Lower leg skin (tissue), 4 donors: ENCODE results near the gene ASB13. TPM values are rescaled to one million over a fixed set of nuclear protein-coding genes. Genes with fewer than 3 reads are reported as not detected.

ENCODE experiments used
- DNase-seq, 2 donors: peaks; one replicate each; pipeline ENCODE4 v3.0.0-alpha.2; 2019; ENCODE audit warnings: low spot score in 2 of 2
- H3K4me3 ChIP-seq: fragments of 200-600 bp; sonication (generic); 2 replicates; pipeline ENCODE4 v1.5.1; 2017; ENCODE audit warnings: mild to moderate bottlenecking, low read depth; ENCODE audit not compliant: poor library complexity, severe bottlenecking
- POLR2A ChIP-seq, 2 donors: fragments of 450-650 bp; IDR thresholded peaks; one replicate each; pipeline ENCODE4 v1.6.1; 2016 to 2017; ENCODE audit warnings: antibody characterized with exemption in 2 of 2, mild to moderate bottlenecking in 1 of 2, moderate library complexity in 1 of 2
- WGBS, 2 donors: methylation state at CpG; one replicate each; pipeline ENCODE4 v1.1.5; 2018; 5-methylcytosine and 5-hydroxymethylcytosine counted together
- intact Hi-C: fragments of 100-400 bp; cut with DNase I; formaldehyde crosslinking; loops from one replicate; pipeline ENCODE4 v1.15.0; 2023; ENCODE audit warnings: low total_unique reads
- total RNA-seq, 4 donors: library from RNA; depleted of rRNA; stranded (reverse); fragments of >200 nt; gene quantifications; one replicate each; pipeline ENCODE4 v1.1.0, GENCODE V29; 2016
- TF ChIP-seq, protein P1 (sequence below), 3 donors: fragments of 450-650 bp; IDR thresholded peaks; one replicate each; pipeline ENCODE4 v1.5.1; 2016; ENCODE audit warnings: antibody characterized with exemption in 3 of 3, mild to moderate bottlenecking in 3 of 3, moderate library complexity in 2 of 3

ASB13 gene
- total RNA-seq, 4 donors from 2014 or later, result 9.9 to 28.5 (median 18.4) TPM

DNA sequence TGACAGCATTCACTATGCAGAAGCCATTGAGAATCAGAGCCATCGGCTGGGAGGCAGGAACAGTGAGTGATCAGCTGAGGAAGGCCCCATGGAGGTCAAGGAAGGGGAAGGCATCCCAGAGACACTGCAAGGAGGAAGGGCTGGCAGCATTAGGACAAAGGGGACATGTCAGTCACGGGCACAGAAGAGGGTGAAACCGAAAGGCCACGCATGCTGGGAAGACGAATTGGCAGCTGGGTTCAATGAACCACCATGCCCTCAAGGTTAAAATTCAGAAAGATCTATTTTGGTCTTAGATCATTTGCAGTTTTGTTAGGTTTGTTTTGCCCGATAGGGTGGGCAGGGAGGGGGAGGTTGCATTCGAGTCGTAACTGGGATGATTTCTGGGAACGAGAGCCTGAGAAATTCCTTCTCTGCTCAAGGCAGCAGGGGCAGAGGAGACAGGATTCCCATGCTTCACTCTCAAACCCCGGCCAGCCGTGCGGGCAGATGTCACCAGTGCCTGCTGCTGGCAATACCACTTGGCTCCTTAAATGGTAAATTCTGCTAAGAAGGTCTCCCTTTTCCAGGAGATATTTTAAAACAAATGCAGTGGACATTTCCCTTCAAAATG lies 57.7 kb downstream of the ASB13 start:
- DNase-seq, result no peak
- 64 to 73% methylated on average over 12 of the region's 12 CpGs for WGBS, 2 donors
- TF ChIP-seq, protein P1, sequence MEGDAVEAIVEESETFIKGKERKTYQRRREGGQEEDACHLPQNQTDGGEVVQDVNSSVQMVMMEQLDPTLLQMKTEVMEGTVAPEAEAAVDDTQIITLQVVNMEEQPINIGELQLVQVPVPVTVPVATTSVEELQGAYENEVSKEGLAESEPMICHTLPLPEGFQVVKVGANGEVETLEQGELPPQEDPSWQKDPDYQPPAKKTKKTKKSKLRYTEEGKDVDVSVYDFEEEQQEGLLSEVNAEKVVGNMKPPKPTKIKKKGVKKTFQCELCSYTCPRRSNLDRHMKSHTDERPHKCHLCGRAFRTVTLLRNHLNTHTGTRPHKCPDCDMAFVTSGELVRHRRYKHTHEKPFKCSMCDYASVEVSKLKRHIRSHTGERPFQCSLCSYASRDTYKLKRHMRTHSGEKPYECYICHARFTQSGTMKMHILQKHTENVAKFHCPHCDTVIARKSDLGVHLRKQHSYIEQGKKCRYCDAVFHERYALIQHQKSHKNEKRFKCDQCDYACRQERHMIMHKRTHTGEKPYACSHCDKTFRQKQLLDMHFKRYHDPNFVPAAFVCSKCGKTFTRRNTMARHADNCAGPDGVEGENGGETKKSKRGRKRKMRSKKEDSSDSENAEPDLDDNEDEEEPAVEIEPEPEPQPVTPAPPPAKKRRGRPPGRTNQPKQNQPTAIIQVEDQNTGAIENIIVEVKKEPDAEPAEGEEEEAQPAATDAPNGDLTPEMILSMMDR (IDR thresholded peaks at IDR 0.05), result no peak
- no peak for TF ChIP-seq POLR2A (IDR thresholded peaks at IDR 0.05)
- H3K4me3 ChIP-seq, result no peak overlapping the region
- intact Hi-C loops, result no loop called here

DNA sequence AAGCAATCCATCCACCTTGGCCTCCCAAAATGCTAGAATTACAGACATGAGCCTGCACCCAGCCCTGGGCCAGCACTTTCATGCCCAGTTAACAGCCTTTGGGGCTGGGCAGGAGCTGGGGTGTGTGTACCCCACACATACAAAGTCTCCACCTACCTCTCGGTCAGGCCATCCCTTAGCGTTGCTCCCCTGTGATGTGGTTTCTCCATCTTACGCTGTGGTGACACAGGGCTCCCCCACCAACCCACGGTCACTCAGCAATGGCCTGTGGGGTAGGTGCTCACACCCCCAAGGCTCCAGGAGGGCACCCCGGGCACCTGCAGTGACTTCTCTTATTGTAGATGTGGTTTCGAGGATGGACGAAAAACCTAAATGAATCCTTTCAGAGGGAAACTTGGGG lies 58.8 kb downstream of the ASB13 start:
- TF ChIP-seq, protein P1 (IDR thresholded peaks at IDR 0.05), result no peak
- no peak for TF ChIP-seq POLR2A (IDR thresholded peaks at IDR 0.05)
- no peak overlapping the region for H3K4me3 ChIP-seq
- WGBS, 2 donors, result 83 to 84% methylated on average over 7 of the region's 7 CpGs
- DNase-seq, result no peak
- intact Hi-C loops, result no loop called here

DNA sequence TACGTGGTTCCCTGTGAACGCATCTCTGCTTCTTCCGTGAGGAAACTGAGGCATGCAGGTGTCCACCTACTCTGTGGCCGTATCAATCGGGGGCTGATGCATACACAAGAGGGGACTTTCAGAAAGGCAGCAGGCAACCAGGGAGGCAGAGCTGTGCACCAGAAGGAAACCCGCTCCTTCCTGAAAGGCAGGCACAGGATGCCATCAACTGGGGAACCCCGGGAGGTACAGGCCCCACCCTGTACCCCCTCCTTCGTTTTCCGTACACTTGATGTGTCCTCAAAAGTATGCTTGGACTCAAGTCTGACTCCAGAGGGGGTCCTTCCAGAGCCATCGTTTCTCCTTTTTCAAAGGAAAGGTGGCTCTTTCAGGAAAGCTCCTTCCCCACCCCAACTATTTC lies 59.5 kb downstream of the ASB13 start:
- TF ChIP-seq, protein P1 (IDR thresholded peaks at IDR 0.05), result no peak
- no peak for TF ChIP-seq POLR2A (IDR thresholded peaks at IDR 0.05)
- H3K4me3 ChIP-seq, result no peak overlapping the region
- intact Hi-C loops, result no loop called here
- WGBS, 2 donors, result 72 to 80% methylated on average over 10 of the region's 10 CpGs
- no peak for DNase-seq

DNA sequence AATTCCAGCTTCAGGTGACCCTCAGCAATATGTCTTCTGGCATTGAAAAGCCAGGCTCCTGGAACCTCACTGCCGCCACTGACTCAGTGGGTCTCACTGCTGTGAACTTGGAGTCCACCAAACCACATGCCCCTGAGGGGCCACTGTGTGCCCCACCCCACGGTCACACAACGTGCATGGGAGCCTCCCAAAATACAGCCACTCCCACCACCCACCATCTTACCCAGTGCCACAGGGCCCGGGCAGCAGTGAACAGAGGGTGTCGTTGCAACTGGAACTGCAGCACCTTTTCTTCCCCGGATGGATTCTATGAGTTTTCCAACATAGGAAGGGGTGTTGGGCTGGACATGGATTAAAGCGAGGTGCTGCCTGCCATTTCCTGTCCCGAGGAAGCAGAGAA lies 60.1 kb downstream of the ASB13 start:
- H3K4me3 ChIP-seq, result no peak overlapping the region
- TF ChIP-seq, protein P1 (IDR thresholded peaks at IDR 0.05), result no peak
- no peak for TF ChIP-seq POLR2A (IDR thresholded peaks at IDR 0.05)
- WGBS, 2 donors, result 77 to 89% methylated on average over 8 of the region's 8 CpGs
- intact Hi-C loops, result no loop called here
- DNase-seq, result no peak

DNA sequence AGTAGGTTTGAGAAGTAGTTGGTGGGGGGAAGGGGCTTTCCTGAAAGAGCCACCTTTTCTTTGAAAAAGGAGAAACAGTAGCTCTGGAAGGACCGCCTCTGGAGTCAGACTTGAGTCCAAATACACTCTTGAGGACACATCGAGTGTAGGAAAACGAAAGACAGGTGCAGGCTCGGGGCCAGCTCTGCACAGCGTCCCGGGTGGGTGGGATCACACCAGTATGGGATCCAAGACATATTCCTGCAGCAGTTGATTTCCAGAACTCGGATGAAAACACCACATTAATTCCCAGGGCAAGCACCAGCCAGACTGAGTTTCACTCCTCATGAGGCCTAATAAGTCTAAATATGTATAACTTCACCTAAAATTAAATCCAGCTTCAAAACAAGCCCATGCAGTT lies 61.4 kb downstream of the ASB13 start:
- H3K4me3 ChIP-seq, result no peak overlapping the region
- WGBS, 2 donors, result 57 to 79% methylated on average over 7 of the region's 7 CpGs
- no peak for DNase-seq
- intact Hi-C loops, result no loop called here
- TF ChIP-seq POLR2A (IDR thresholded peaks at IDR 0.05), result no peak
- TF ChIP-seq, protein P1 (IDR thresholded peaks at IDR 0.05), result no peak
